Measurements from ENCODE around the gene AFAP1. TPM values are rescaled to one million over a fixed set of nuclear protein-coding genes. Genes with fewer than 3 reads are reported as not detected.

Gene AFAP1
- total and polyA plus RNA-seq, 2 experiments from 2014 or later, result 10.5 to 31.9 TPM

DNA sequence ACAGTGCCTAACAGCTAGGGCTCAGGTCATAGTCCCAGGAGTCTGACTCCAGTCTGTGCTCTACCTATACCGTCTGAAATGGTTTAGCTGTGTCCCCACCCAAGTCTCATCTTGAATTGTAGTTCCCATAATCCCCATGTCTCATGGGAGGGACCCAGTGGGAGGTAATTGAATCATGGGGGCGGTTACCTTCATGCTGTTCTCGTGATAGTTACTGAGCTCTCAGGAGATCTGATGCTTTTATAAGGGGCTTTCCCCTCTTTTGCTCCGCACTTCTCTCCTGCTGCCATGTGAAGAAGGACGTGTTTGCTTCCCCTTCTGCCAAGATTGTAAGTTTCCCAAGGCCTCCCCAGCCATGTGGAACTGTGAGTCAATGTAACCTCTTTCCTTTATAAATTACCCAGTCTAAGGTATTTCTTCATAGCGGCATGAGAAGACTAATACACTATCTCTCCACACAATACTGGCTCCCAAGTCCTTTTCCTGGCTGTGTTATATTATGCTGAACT lies 110.8 kb downstream of the AFAP1 start:
- H3K9me3 ChIP-seq (ENCODE audit: low read depth), result no peaks in the 10 kb centered on the region
- H3K27me3 ChIP-seq, result no peaks in the 10 kb centered on the region
- H3K4me1 ChIP-seq (ENCODE audit: low read depth), result peaks cover 32% of the 10 kb centered on the region
- no peak overlapping the region for H3K27ac ChIP-seq
- DNase-seq (ENCODE audit: low read depth in 1 of 2, low spot score in 1 of 2), result peak in 1 of 2 donors; percentile 71
- no peak overlapping the region for H3K4me3 ChIP-seq
- no peaks in the 10 kb centered on the region for H3K36me3 ChIP-seq
- TF ChIP-seq, protein P1, sequence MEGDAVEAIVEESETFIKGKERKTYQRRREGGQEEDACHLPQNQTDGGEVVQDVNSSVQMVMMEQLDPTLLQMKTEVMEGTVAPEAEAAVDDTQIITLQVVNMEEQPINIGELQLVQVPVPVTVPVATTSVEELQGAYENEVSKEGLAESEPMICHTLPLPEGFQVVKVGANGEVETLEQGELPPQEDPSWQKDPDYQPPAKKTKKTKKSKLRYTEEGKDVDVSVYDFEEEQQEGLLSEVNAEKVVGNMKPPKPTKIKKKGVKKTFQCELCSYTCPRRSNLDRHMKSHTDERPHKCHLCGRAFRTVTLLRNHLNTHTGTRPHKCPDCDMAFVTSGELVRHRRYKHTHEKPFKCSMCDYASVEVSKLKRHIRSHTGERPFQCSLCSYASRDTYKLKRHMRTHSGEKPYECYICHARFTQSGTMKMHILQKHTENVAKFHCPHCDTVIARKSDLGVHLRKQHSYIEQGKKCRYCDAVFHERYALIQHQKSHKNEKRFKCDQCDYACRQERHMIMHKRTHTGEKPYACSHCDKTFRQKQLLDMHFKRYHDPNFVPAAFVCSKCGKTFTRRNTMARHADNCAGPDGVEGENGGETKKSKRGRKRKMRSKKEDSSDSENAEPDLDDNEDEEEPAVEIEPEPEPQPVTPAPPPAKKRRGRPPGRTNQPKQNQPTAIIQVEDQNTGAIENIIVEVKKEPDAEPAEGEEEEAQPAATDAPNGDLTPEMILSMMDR (IDR thresholded peaks at IDR 0.05; ENCODE audit: low read depth, low read length), result no peak

- Histone ChIP-seq H3K27ac (no peak overlapping the region), H3K36me3 (no peaks in the 10 kb centered on the region), H3K27me3 (no peaks in the 10 kb centered on the region), H3K4me3 (no peak overlapping the region), H3K4me1 (ENCODE audit: low read depth) (peaks cover 39% of the 10 kb centered on the region), H3K9me3 (ENCODE audit: low read depth) (no peaks in the 10 kb centered on the region)
- TF ChIP-seq, protein P1 (IDR thresholded peaks at IDR 0.05; ENCODE audit: low read depth, low read length), result no peak
- peak in 1 of 2 donors; percentile 100 for DNase-seq (ENCODE audit: low read depth in 1 of 2, low spot score in 1 of 2)
Observed at GRCh38 chr4:7828011-7828720, 111.5 kb downstream of the AFAP1 start.

- no peak for DNase-seq (ENCODE audit: low read depth in 1 of 2, low spot score in 1 of 2)
- Histone ChIP-seq H3K4me1 (ENCODE audit: low read depth) (peaks cover 39% of the 10 kb centered on the region), H3K27me3 (no peaks in the 10 kb centered on the region), H3K36me3 (no peaks in the 10 kb centered on the region), H3K4me3 (no peak overlapping the region), H3K9me3 (ENCODE audit: low read depth) (no peaks in the 10 kb centered on the region), H3K27ac (no peak overlapping the region)
- TF ChIP-seq, protein P1 (IDR thresholded peaks at IDR 0.05; ENCODE audit: low read depth, low read length), result no peak
Observed at GRCh38 chr4:7827566-7827965, 112.1 kb downstream of the AFAP1 start.

GRCh38 chr4:7826909-7827306 lies 112.8 kb downstream of the AFAP1 start:
- Histone ChIP-seq H3K27me3 (no peaks in the 10 kb centered on the region), H3K36me3 (no peaks in the 10 kb centered on the region), H3K27ac (no peak overlapping the region), H3K4me1 (ENCODE audit: low read depth) (peaks cover 34% of the 10 kb centered on the region), H3K9me3 (ENCODE audit: low read depth) (no peaks in the 10 kb centered on the region), H3K4me3 (no peak overlapping the region)
- no peak for DNase-seq (ENCODE audit: low read depth in 1 of 2, low spot score in 1 of 2)
- TF ChIP-seq, protein P1 (IDR thresholded peaks at IDR 0.05; ENCODE audit: low read depth, low read length), result no peak

GRCh38 chr4:7826176-7826908 lies 113.3 kb downstream of the AFAP1 start:
- H3K4me3 ChIP-seq, result no peak overlapping the region
- no peak for DNase-seq (ENCODE audit: low read depth in 1 of 2, low spot score in 1 of 2)
- H3K36me3 ChIP-seq, result no peaks in the 10 kb centered on the region

More at GRCh38 chr4:7826176-7826908, 113.3 kb downstream of the AFAP1 start:
- Histone ChIP-seq H3K9me3 (ENCODE audit: low read depth) (no peaks in the 10 kb centered on the region), H3K27me3 (no peaks in the 10 kb centered on the region), H3K27ac (no peak overlapping the region), H3K4me1 (ENCODE audit: low read depth) (peaks cover 29% of the 10 kb centered on the region)
- TF ChIP-seq, protein P1 (IDR thresholded peaks at IDR 0.05; ENCODE audit: low read depth, low read length), result no peak

Measured in cardiac muscle cell (in vitro differentiated cells and primary cell).